ENCODE data around the gene NUP58. TPM values are rescaled to one million over a fixed set of nuclear protein-coding genes. Genes with fewer than 3 reads are reported as not detected.

The NUP58 gene, protein sequence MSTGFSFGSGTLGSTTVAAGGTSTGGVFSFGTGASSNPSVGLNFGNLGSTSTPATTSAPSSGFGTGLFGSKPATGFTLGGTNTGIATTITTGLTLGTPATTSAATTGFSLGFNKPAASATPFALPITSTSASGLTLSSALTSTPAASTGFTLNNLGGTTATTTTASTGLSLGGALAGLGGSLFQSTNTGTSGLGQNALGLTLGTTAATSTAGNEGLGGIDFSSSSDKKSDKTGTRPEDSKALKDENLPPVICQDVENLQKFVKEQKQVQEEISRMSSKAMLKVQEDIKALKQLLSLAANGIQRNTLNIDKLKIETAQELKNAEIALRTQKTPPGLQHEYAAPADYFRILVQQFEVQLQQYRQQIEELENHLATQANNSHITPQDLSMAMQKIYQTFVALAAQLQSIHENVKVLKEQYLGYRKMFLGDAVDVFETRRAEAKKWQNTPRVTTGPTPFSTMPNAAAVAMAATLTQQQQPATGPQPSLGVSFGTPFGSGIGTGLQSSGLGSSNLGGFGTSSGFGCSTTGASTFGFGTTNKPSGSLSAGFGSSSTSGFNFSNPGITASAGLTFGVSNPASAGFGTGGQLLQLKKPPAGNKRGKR
- total RNA-seq = 10 to 100 TPM; 85.6 to 91.0 TPM

DNA sequence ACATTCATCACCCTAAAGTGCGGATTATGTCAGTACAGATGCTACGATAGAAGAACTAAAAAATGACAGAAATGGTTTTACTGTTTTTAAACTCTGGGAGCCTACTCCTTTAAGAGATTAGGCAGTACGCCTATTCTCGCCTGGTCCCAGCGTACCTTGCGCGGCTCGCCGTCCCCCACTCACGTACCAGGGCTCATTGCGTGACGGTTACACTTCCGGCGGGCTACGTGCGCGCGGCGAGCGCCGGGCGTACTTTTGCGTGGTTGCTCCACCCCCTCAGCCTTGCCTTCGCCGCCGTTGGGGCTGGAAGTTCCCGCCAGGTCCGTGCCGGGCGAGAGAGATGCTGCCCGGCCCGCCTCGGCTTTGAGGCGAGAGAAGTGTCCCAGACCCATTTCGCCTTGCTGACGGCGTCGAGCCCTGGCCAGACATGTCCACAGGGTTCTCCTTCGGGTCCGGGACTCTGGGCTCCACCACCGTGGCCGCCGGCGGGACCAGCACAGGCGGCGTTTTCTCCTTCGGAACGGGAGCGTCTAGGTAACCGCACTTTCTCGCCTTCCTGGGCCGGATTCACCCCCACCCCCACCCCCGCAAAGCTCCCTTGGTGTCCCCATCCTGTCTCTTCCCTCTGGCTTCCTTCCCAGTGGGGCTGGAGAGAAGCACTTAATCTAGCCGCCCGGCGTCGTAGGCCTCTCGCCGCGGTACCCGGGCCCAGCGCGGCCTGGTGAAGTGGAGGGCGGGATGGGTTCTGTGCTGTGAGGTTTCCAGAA lies at the start of gene NUP58:
NUP58 (plus strand) TSS at position 279 of the 767 bp plus-strand sequence; CDS start at position 428, 149 bp downstream.
- ChIA-PET POLR2A (interaction anchor here (0.6 to 3.9 kb wide), 9 partner anchors 10 to 182 kb away, joined by 3 to 34 read pairs (median 4); partner anchors contain the start of gene MTMR6), CTCF (interaction anchor here (1.6 to 2.0 kb wide), 2 partner anchors 10 to 15 kb away, joined by 4 to 19 read pairs; partner anchors contain the start of gene MTMR6)
- H3K4me1 Mint-ChIP-seq (ENCODE audit: low read depth) = peaks cover 43% of the 10 kb centered on the region
- H3K9me3 Mint-ChIP-seq (ENCODE audit: insufficient read depth) = no peaks in the 10 kb centered on the region
- ATAC-seq (peak; percentile 98), DNase-seq (peak; percentile 96)
- peaks cover 37% of the 10 kb centered on the region for H3K36me3 Mint-ChIP-seq (ENCODE audit: low read depth)
- peak within 1 kb of the TSS; percentile 95 for H3K27ac Mint-ChIP-seq
- H3K27me3 Mint-ChIP-seq (ENCODE audit: low read depth) = peaks cover 12% of the 10 kb centered on the region
- H3K4me3 Mint-ChIP-seq = peak within 1 kb of the TSS; percentile 96

DNA sequence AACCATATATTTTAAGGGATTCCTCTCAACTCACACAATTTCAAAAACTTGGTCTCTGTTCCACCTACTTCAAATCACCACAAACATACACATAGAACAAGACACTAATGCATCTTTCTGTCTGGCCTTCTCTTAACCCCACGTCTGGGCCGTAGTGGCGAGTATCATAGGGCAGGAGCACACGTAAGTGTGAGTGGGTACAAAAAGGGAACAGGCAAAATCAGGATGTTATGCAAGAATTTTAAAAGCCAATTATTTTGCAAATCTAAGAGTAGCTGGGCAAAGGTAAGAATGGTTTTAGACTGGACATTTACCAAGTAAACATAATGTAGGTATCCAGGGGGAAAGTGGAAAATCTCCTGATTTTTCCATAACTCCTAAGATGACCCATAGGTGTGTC lies 49.2 kb upstream of the NUP58 start:
- Mint-ChIP-seq H3K27ac (no peak overlapping the region), H3K9me3 (ENCODE audit: insufficient read depth) (no peaks in the 10 kb centered on the region), H3K4me3 (no peak overlapping the region), H3K36me3 (ENCODE audit: low read depth) (peaks cover 38% of the 10 kb centered on the region), H3K27me3 (ENCODE audit: low read depth) (no peaks in the 10 kb centered on the region), H3K4me1 (ENCODE audit: low read depth) (peaks cover 3% of the 10 kb centered on the region)
- ATAC-seq (no peak), DNase-seq (no peak)
- ChIA-PET CTCF (interaction anchor here (1.0 to 1.5 kb wide), 3 partner anchors 16 to 124 kb away, joined by 3 to 4 read pairs (median 4); no protein-coding TSS in a partner anchor), POLR2A (no interaction called here)

DNA sequence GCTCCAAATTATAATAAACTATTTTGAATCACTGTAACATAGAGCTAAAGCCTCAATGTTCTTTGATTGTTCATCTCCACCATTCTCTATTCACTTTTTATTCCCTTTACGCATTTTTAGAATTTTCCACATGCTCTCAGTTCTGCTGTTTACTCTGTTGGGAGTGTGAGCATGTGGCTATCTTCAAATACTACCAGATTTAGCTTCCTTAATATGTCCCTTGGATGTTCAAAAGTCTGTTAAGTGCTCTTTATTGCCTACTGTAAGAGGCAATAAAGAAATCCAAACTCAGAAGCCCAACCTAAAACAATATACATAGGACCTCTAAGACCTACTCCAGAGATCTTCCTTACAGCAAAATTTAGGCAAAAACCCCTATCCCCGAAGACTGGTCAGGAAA lies 48.7 kb upstream of the NUP58 start:
- Mint-ChIP-seq H3K36me3 (ENCODE audit: low read depth) (peaks cover 43% of the 10 kb centered on the region), H3K27ac (no peak overlapping the region), H3K4me1 (ENCODE audit: low read depth) (peaks cover 3% of the 10 kb centered on the region), H3K4me3 (no peak overlapping the region), H3K27me3 (ENCODE audit: low read depth) (no peaks in the 10 kb centered on the region), H3K9me3 (ENCODE audit: insufficient read depth) (no peaks in the 10 kb centered on the region)
- ATAC-seq (no peak), DNase-seq (no peak)
- CTCF ChIA-PET = interaction anchor here (0.6 to 1.5 kb wide), 5 partner anchors 9 to 313 kb away, joined by 3 to 4 read pairs (median 3); no protein-coding TSS in a partner anchor
- POLR2A ChIA-PET = interaction anchor here (1.2 kb wide), 1 partner anchor 122 kb away, joined by 3 read pairs; no protein-coding TSS in a partner anchor

DNA sequence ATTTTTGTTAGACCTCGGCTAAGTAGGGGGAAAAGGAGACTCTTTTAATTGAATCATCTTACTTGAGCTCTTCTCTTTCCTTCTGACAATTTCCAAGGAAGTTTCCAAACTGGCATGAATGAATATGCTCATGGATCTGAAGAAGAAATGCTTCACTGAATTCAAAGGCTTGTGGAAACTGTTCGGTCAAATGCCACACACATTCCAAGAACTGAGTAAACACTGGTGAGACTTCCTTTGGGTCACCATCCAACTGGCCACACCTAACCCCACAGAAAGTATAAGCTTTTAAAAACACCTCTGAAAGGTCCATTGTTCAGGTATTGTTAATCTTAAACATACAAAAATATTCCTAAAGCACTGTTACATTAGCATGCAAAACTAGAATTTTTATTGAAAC lies 47.7 kb upstream of the NUP58 start:
- Mint-ChIP-seq H3K4me3 (no peak overlapping the region), H3K27me3 (ENCODE audit: low read depth) (no peaks in the 10 kb centered on the region), H3K9me3 (ENCODE audit: insufficient read depth) (no peaks in the 10 kb centered on the region), H3K27ac (no peak overlapping the region), H3K4me1 (ENCODE audit: low read depth) (peaks cover 3% of the 10 kb centered on the region), H3K36me3 (ENCODE audit: low read depth) (peaks cover 44% of the 10 kb centered on the region)
- ATAC-seq = no peak
- POLR2A ChIA-PET = interaction anchor here (1.2 kb wide), 1 partner anchor 121 kb away, joined by 3 read pairs; no protein-coding TSS in a partner anchor
- no peak for DNase-seq
- CTCF ChIA-PET = interaction anchor here (1.2 to 1.5 kb wide), 3 partner anchors 10 to 24 kb away, joined by 3 to 4 read pairs (median 3); no protein-coding TSS in a partner anchor

DNA sequence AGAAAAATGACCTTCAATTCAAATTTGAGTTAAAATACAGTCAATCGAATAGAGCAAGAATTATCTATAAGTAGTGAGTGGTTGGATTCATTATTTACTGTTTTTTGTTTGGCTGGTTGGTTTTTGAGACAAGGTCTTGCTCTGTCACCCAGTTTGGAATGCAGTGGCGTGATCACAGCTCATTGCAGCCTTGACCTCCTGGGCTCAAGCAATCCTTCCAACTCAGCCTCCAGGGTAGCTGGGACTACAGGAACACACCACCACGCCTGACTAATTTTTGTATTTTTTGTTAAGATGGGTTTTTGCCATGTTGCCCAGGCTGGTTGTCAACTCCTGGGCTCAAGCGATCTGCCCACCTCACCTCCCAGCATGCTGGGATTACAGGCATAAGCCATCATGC lies 39.2 kb upstream of the NUP58 start:
- Mint-ChIP-seq H3K36me3 (ENCODE audit: low read depth) (peaks cover 43% of the 10 kb centered on the region), H3K27ac (no peak overlapping the region), H3K27me3 (ENCODE audit: low read depth) (no peaks in the 10 kb centered on the region), H3K4me3 (no peak overlapping the region), H3K4me1 (ENCODE audit: low read depth) (no peaks in the 10 kb centered on the region), H3K9me3 (ENCODE audit: insufficient read depth) (no peaks in the 10 kb centered on the region)
- CTCF ChIA-PET = no interaction called here
- no peak for ATAC-seq
- POLR2A ChIA-PET = no interaction called here
- no peak for DNase-seq

DNA sequence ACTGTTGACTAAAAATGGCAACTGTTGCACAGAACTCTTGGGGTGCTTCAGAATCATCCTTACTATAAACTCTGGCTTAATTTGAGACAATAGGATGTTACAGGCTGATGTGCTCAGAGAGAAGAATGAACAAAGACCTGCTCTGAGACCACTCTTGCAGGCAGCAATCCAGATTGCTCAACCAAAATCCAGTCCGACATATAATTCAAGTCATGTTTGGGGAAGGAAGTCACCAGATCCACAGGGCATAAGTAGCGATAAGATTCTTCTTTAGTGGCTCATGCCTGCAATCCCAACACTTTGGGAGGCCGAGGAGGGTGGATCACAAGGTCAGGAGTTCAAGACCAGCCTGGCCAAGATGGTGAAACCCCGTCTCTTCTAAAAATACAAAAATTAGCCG lies 34.7 kb upstream of the NUP58 start:
- DNase-seq (no peak), ATAC-seq (no peak)
- Mint-ChIP-seq H3K4me1 (ENCODE audit: low read depth) (no peaks in the 10 kb centered on the region), H3K27ac (no peak overlapping the region), H3K36me3 (ENCODE audit: low read depth) (peaks cover 41% of the 10 kb centered on the region), H3K27me3 (ENCODE audit: low read depth) (no peaks in the 10 kb centered on the region), H3K9me3 (ENCODE audit: insufficient read depth) (no peaks in the 10 kb centered on the region), H3K4me3 (no peak overlapping the region)
- POLR2A ChIA-PET = no interaction called here
- CTCF ChIA-PET = no interaction called here

DNA sequence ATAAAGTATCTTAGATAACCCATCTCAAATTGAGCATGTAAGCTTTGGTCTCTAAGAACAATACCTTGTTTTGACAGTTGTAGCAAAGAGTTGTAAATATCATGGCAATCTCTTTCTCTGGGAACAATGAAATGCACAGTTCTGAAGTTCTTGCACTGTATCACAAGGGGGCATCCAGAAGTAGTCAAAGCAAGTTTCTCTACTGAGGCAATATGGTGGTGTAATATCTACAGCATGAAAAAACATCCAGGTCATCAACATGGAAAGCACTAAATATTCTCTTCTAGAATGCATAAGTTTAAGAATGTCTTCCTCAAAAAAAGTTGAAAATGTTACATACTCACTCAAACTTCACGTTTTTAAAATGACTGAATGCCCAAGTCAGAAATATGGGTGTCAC lies 33.7 kb upstream of the NUP58 start:
- H3K27ac Mint-ChIP-seq = no peak overlapping the region
- POLR2A ChIA-PET = interaction anchor here (1.2 kb wide), 1 partner anchor 18 kb away, joined by 5 read pairs; no protein-coding TSS in a partner anchor
- H3K4me1 Mint-ChIP-seq (ENCODE audit: low read depth) = no peaks in the 10 kb centered on the region
- DNase-seq (no peak), ATAC-seq (peak; percentile 47)
- no peak overlapping the region for H3K4me3 Mint-ChIP-seq
- H3K36me3 Mint-ChIP-seq (ENCODE audit: low read depth) = peaks cover 45% of the 10 kb centered on the region
- CTCF ChIA-PET = interaction anchor here (1.2 kb wide), 1 partner anchor 15 kb away, joined by 4 read pairs; no protein-coding TSS in a partner anchor
- H3K27me3 Mint-ChIP-seq (ENCODE audit: low read depth) = no peaks in the 10 kb centered on the region
- H3K9me3 Mint-ChIP-seq (ENCODE audit: insufficient read depth) = no peaks in the 10 kb centered on the region

DNA sequence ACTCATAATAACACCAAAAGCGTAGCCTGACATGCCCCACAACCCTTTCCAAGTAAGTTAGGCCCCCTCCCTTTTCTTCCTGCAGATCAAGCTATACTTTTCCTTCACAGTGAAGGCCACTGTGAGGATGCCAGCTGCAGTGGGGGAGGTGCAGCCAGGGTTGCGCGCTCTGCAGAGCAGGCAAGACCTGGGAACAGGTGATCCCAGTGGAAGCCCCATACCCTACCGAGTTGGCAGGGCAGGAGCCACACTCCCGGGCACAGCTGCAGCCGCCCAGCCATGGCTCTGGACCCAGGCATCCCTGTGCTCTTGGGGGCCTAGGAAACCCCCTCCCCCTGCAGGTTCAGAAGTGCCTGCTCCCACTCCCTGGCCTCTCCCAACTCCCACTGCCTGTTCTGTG lies 32.9 kb upstream of the NUP58 start:
- Mint-ChIP-seq H3K27me3 (ENCODE audit: low read depth) (no peaks in the 10 kb centered on the region), H3K9me3 (ENCODE audit: insufficient read depth) (no peaks in the 10 kb centered on the region), H3K36me3 (ENCODE audit: low read depth) (peaks cover 38% of the 10 kb centered on the region), H3K4me3 (no peak overlapping the region), H3K4me1 (ENCODE audit: low read depth) (no peaks in the 10 kb centered on the region), H3K27ac (no peak overlapping the region)
- DNase-seq (no peak), ATAC-seq (no peak)
- ChIA-PET POLR2A (interaction anchor here (1.2 kb wide), 1 partner anchor 18 kb away, joined by 5 read pairs; no protein-coding TSS in a partner anchor), CTCF (interaction anchor here (1.0 to 1.2 kb wide), 2 partner anchors 15 to 18 kb away, joined by 4 read pairs; no protein-coding TSS in a partner anchor)

DNA sequence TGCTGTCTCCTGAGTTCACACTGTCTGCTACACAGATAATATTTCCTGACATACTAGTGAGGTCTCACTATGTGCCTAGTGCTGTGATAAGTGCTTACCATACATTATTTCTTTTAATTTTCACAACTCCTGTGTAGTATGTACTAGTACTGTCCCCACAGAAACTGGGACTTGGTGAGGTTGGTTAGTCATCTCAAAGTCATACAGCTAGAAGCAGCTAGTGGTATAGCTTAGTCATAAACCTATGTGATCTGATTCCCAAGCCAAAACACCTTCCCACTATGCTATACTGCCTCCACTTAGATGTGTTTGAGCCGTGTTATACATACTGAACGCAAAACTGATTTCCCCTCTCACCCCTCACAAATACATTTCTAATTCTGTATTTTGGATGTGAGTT lies 24.7 kb upstream of the NUP58 start:
- H3K27ac Mint-ChIP-seq = no peak overlapping the region
- H3K4me3 Mint-ChIP-seq = no peak overlapping the region
- peaks cover 23% of the 10 kb centered on the region for H3K36me3 Mint-ChIP-seq (ENCODE audit: low read depth)
- POLR2A ChIA-PET = interaction anchor here (0.8 kb wide), 1 partner anchor 9 kb away, joined by 3 read pairs; no protein-coding TSS in a partner anchor
- peak; percentile 63 for ATAC-seq
- peaks cover 33% of the 10 kb centered on the region for H3K4me1 Mint-ChIP-seq (ENCODE audit: low read depth)
- DNase-seq = no peak
- no peaks in the 10 kb centered on the region for H3K9me3 Mint-ChIP-seq (ENCODE audit: insufficient read depth)
- no peaks in the 10 kb centered on the region for H3K27me3 Mint-ChIP-seq (ENCODE audit: low read depth)
- CTCF ChIA-PET = interaction anchor here (1.5 to 2.0 kb wide), 2 partner anchors 9 to 11 kb away, joined by 6 to 16 read pairs; partner anchors contain the start of gene MTMR6

DNA sequence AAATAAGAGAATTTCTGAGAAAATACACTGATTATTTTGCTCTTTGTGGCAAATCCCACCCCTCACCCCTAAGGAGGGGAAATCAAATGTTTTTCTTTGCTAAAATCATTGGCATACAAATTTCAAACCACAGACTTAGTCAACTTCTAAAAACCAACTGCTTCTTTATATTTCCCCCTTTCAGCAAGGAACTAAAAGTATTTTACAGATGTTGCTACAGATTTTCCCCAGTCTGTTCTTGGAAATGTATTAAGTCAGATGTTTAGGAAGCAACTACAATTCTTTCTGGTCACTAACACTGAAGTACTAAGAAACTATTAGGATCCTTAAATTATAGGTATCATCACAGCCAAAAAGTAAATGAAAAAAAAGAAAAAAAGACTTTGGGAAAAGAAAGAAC lies 21.0 kb upstream of the NUP58 start:
- no peaks in the 10 kb centered on the region for H3K27me3 Mint-ChIP-seq (ENCODE audit: low read depth)
- POLR2A ChIA-PET = no interaction called here
- H3K4me3 Mint-ChIP-seq = no peak overlapping the region
- H3K36me3 Mint-ChIP-seq (ENCODE audit: low read depth) = peaks cover 24% of the 10 kb centered on the region
- H3K27ac Mint-ChIP-seq = no peak overlapping the region
- no peak for DNase-seq
- H3K9me3 Mint-ChIP-seq (ENCODE audit: insufficient read depth) = no peaks in the 10 kb centered on the region
- H3K4me1 Mint-ChIP-seq (ENCODE audit: low read depth) = peaks cover 59% of the 10 kb centered on the region
- CTCF ChIA-PET = interaction anchor here (1.6 kb wide), 1 partner anchor 10 kb away, joined by 3 read pairs; no protein-coding TSS in a partner anchor
- no peak for ATAC-seq

DNA sequence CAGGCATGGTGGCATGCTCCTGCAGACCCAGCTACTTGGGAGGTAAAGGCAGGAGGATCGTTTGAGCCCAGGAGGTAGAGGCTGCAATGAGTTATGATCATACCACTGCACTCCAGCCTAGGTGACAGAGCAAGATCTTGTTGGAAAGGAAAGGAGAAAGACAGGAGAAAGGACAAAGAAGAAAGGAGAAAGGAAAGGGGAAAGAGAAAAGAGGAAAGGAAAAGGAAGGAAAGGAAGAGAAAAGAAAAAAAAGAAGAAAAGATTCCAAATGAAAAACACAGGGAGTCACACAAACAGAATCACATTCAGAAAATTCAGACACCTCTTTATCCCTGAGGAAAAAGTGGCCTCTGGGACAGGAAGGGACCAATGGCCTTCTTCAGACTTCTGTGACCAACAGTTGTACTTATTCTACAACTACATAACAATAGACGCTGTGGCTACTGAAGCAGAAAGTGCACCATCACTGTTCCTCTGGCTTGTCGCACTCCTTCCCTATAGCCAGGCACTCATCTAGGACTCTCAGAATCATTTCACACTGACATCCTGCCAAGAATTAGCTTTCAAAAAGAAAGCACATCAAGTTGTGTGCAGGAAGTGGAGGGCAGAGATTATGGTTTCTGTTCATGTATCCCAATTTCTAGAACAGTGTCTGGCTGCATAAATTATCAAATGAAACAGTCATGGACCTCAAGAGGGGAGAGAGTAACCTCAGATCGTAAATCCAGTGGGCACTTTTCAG lies 20.1 kb upstream of the NUP58 start:
- H3K36me3 Mint-ChIP-seq (ENCODE audit: low read depth) = peaks cover 26% of the 10 kb centered on the region
- POLR2A ChIA-PET = interaction anchor here (1.0 kb wide), 1 partner anchor 20 kb away, joined by 3 read pairs; the partner anchor contains the start of gene NUP58
- ATAC-seq = peak; percentile 58
- H3K27me3 Mint-ChIP-seq (ENCODE audit: low read depth) = no peaks in the 10 kb centered on the region
- H3K27ac Mint-ChIP-seq = peak overlapping the region; percentile 81
- CTCF ChIA-PET = no interaction called here
- no peak for DNase-seq
- no peak overlapping the region for H3K4me3 Mint-ChIP-seq
- no peaks in the 10 kb centered on the region for H3K9me3 Mint-ChIP-seq (ENCODE audit: insufficient read depth)
- H3K4me1 Mint-ChIP-seq (ENCODE audit: low read depth) = peaks cover 65% of the 10 kb centered on the region

Measured in activated CD8-positive, alpha-beta T cell treated with anti-CD3 and anti-CD28 coated beads, Interleukin-2, amount 10 ng/mL, durations not matched to agents 7 days and 5 days (primary cell).